OCI-LY7 (cell line): ENCODE results near the gene RNF43. TPM values are rescaled to one million over a fixed set of nuclear protein-coding genes. Genes with fewer than 3 reads are reported as not detected.

Experiments
- BruUV-seq: library from RNA; stranded (reverse); fragments of 400-500 nt; replicated peaks from 2 replicates; lab custom pipeline; 2021; lab: Mats Ljungman, UMichigan
- CTCF ChIA-PET: fragments of 300-600 bp; sonication (Branson Sonifier 250); formaldehyde crosslinking; loops from one replicate; lab custom pipeline; 2022; ENCODE audit warnings: antibody characterized with exemption; ENCODE audit not compliant: unreplicated experiment; lab: Charles Lee
- POLR2A ChIA-PET: fragments of 300-600 bp; sonication (Branson Sonifier 250); formaldehyde crosslinking; loops from one replicate; lab custom pipeline; 2022; ENCODE audit warnings: antibody characterized with exemption; lab: Charles Lee
- DNase-seq: peaks from one replicate; pipeline ENCODE4 v3.0.0-alpha.2; 2015; ENCODE audit warnings: low spot score
- H2AFZ ChIP-seq: fragments of 200-600 bp; sonication (generic), shearing (Covaris generic); 2 replicates; pipeline ENCODE4 v1.6.1; 2014; ENCODE audit warnings: mild to moderate bottlenecking, antibody characterized with exemption, low read length, moderate library complexity
- H3K27ac ChIP-seq: fragments of 200-600 bp; sonication (generic); 2 replicates; pipeline ENCODE4 v1.5.1; 2014; ENCODE audit warnings: mixed run types, low read depth, mild to moderate bottlenecking, moderate library complexity, low read length, inconsistent platforms; ENCODE audit not compliant: poor library complexity, severe bottlenecking
- H3K36me3 ChIP-seq: fragments of 200-600 bp; sonication (generic); 2 replicates; pipeline ENCODE4 v1.6.1; 2014; ENCODE audit warnings: mild to moderate bottlenecking, antibody characterized with exemption, low read length, moderate library complexity, mixed read lengths; ENCODE audit not compliant: insufficient read depth
- H3K4me1 ChIP-seq: fragments of 200-600 bp; sonication (generic); 2 replicates; pipeline ENCODE4 v1.5.1; 2014; ENCODE audit warnings: mild to moderate bottlenecking, low read length; ENCODE audit not compliant: insufficient read depth, poor library complexity, severe bottlenecking
- H3K4me2 ChIP-seq: fragments of 200-600 bp; sonication (generic); 2 replicates; pipeline ENCODE4 v1.6.1; 2014; ENCODE audit warnings: mild to moderate bottlenecking, low read length
- H3K4me3 ChIP-seq: fragments of 200-600 bp; sonication (generic); 2 replicates; pipeline ENCODE4 v1.5.1; 2014; ENCODE audit warnings: mild to moderate bottlenecking, low read depth, low read length; ENCODE audit not compliant: poor library complexity, severe bottlenecking
- H3K79me2 ChIP-seq: fragments of 200-600 bp; sonication (generic); 2 replicates; pipeline ENCODE4 v1.6.1; 2016; ENCODE audit warnings: low read depth, mild to moderate bottlenecking, low read length, moderate library complexity, mixed read lengths; ENCODE audit not compliant: insufficient read depth
- H3K9me2 ChIP-seq: fragments of 200-600 bp; sonication (generic); 2 replicates; pipeline ENCODE4 v1.6.1; 2016; ENCODE audit warnings: mild to moderate bottlenecking, low read length, mixed read lengths; ENCODE audit not compliant: insufficient read depth
- H3K9me3 ChIP-seq: fragments of 200-600 bp; sonication (generic); 2 replicates; pipeline ENCODE4 v1.6.1; 2014; ENCODE audit warnings: mild to moderate bottlenecking, mixed run types, low read length, mixed read lengths
- H4K20me1 ChIP-seq: fragments of 200-600 bp; sonication (generic); 2 replicates; pipeline ENCODE4 v1.6.1; 2014; ENCODE audit warnings: mild to moderate bottlenecking, antibody characterized with exemption, low read length, moderate library complexity, mixed read lengths; ENCODE audit not compliant: insufficient read depth
- EZH2phosphoT487 ChIP-seq: fragments of 200-600 bp; sonication (generic); IDR thresholded peaks from 2 replicates; pipeline ENCODE4 v1.6.1; 2018; ENCODE audit warnings: low read depth, borderline replicate concordance, mild to moderate bottlenecking, mixed run types, antibody characterized with exemption, low read length, moderate library complexity, mixed read lengths
- intact Hi-C: fragments of 100-400 bp; cut with micrococcal nuclease; formaldehyde crosslinking; loops from one replicate; pipeline ENCODE4 v1.10.0; 2022; ENCODE audit not compliant: unreplicated experiment
- total RNA-seq, 2 experiments: library from RNA; depleted of rRNA in 1 of 2; stranded (reverse); fragments of >200 nt in 1 of 2; shearing (Covaris generic) in 1 of 2; gene quantifications; 2 replicates each; pipeline ENCODE4 v1.2.3, GENCODE V29; 2014 to 2022
- TF ChIP-seq, protein P1 (sequence below): fragments of 200-600 bp; sonication (generic); conservative IDR thresholded peaks from 2 replicates; pipeline ENCODE4 v1.5.1; 2014; ENCODE audit warnings: mild to moderate bottlenecking, antibody characterized with exemption, low read length, moderate library complexity, mixed read lengths

RNF43 gene
- total RNA-seq, 2 experiments from 2014 or later = 0.19 to 0.80 TPM

DNA sequence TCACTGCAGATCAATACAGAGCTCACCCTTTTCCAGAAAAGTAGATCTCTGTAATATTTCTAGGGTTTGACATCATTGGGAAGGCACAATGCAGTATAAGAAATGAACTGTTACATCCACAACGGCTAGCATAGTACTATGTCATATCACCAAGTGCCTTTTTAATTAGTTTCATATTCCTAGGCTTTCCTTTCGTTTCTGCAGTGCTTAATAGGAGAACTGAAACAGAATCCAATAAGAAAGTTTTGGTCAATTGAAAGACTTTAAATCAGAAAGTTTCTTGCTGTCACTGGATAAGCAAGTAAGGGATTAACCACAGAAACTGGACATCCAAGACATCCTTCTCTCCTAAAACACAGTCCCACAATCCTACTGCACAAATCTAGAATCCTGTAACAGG lies 3.5 kb upstream of the RNF43 start:
- Histone ChIP-seq H3K79me2 (no peaks in the 10 kb centered on the region), H3K4me1 (peaks cover 18% of the 10 kb centered on the region), H3K27ac (no peak overlapping the region), H3K9me2 (no peaks in the 10 kb centered on the region), H3K36me3 (no peaks in the 10 kb centered on the region), H3K4me3 (no peak overlapping the region), H3K9me3 (no peaks in the 10 kb centered on the region), H3K4me2 (no peak overlapping the region), H4K20me1 (no peaks in the 10 kb centered on the region), H2AFZ (no peak overlapping the region)
- DNase-seq = no peak
- intact Hi-C loops = no loop called here
- ChIA-PET POLR2A (interaction anchor here (0.6 to 1.4 kb wide), 3 partner anchors 18 to 357 kb away, joined by 3 to 10 read pairs (median 4); partner anchors contain the start of gene SUPT4H1), CTCF (no interaction called here)
- TF ChIP-seq EZH2phosphoT487 = no peak
- TF ChIP-seq, protein P1, sequence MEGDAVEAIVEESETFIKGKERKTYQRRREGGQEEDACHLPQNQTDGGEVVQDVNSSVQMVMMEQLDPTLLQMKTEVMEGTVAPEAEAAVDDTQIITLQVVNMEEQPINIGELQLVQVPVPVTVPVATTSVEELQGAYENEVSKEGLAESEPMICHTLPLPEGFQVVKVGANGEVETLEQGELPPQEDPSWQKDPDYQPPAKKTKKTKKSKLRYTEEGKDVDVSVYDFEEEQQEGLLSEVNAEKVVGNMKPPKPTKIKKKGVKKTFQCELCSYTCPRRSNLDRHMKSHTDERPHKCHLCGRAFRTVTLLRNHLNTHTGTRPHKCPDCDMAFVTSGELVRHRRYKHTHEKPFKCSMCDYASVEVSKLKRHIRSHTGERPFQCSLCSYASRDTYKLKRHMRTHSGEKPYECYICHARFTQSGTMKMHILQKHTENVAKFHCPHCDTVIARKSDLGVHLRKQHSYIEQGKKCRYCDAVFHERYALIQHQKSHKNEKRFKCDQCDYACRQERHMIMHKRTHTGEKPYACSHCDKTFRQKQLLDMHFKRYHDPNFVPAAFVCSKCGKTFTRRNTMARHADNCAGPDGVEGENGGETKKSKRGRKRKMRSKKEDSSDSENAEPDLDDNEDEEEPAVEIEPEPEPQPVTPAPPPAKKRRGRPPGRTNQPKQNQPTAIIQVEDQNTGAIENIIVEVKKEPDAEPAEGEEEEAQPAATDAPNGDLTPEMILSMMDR = no peak
- no TSS peak for BruUV-seq

DNA sequence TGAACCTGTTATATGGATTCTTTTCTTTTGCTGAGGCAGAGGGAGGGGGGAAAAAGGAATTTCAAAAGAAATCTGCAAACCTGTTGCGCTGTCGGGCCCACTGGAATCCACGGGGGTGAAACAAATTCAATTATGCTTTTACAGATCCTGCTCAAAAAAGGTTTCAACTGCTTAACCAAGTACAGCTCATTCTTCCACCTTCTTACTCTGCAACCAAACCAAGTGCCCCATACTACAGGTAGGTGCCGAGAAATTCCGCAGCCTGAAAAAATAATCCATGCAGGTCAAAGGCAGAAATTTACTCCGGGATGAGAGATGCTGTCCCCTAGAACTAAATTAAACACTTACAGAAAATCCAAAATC lies 416 bp downstream of the RNF43 start:
- Histone ChIP-seq H2AFZ (peak overlapping the region; percentile 9; the same call in 1 of the 2 replicates), H3K9me2 (no peaks in the 10 kb centered on the region), H3K79me2 (no peaks in the 10 kb centered on the region), H3K27ac (no peak overlapping the region), H3K36me3 (no peaks in the 10 kb centered on the region), H3K4me2 (peak overlapping the region; percentile 51), H3K9me3 (no peaks in the 10 kb centered on the region), H3K4me3 (peak overlapping the region; percentile 8), H3K4me1 (peaks cover 18% of the 10 kb centered on the region), H4K20me1 (no peaks in the 10 kb centered on the region)
- CTCF ChIA-PET = interaction anchor here (1.2 to 1.5 kb wide), 3 partner anchors 10 to 65 kb away, joined by 3 to 8 read pairs (median 5); partner anchors contain the start of gene SUPT4H1
- intact Hi-C loops = loop anchor here (1.0 to 5.0 kb wide), 3 partner anchors 50 to 88 kb away; partner anchors contain the start of genes SUPT4H1 and TSPOAP1
- DNase-seq = no peak
- no TSS peak for BruUV-seq
- POLR2A ChIA-PET = interaction anchor here (0.5 to 2.3 kb wide), 9 partner anchors 13 to 573 kb away, joined by 3 to 17 read pairs (median 4); partner anchors contain the start of gene DYNLL2
- TF ChIP-seq, protein P1 = no peak
- TF ChIP-seq EZH2phosphoT487 = no peak

DNA sequence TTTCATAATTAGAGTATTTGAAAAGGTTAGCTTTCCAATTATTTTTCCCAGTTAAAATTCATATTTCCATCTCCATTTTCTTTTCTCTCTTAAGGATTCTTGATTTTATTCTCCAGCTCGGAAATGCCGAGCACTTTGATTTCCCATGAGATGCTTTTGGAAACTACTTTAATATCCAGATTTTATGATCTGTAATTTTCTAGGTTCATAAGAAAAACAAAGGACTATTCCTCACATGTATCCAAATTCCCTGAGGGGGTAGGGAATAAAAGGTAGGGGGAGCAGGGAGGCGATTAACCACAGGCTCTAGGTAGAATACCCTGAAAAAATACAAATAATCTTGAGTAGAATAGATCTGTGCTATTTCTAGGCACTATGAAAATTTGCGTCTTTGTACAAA lies 938 bp downstream of the RNF43 start:
- BruUV-seq = no TSS peak
- H3K27ac ChIP-seq = no peak overlapping the region
- CTCF ChIA-PET = interaction anchor here (1.5 kb wide), 1 partner anchor 51 kb away, joined by 3 read pairs; no protein-coding TSS in a partner anchor
- H3K36me3 ChIP-seq = no peaks in the 10 kb centered on the region
- intact Hi-C loops = loop anchor here (2.0 to 5.0 kb wide), 2 partner anchors 49 to 88 kb away; partner anchors contain the start of gene TSPOAP1
- no peaks in the 10 kb centered on the region for H3K79me2 ChIP-seq
- H3K4me3 ChIP-seq = no peak overlapping the region
- DNase-seq = no peak
- peaks cover 18% of the 10 kb centered on the region for H3K4me1 ChIP-seq
- no peaks in the 10 kb centered on the region for H4K20me1 ChIP-seq
- no peak overlapping the region for H3K4me2 ChIP-seq
- TF ChIP-seq, protein P1 = no peak
- H3K9me2 ChIP-seq = no peaks in the 10 kb centered on the region
- POLR2A ChIA-PET = interaction anchor here (0.6 to 2.3 kb wide), 7 partner anchors 21 to 333 kb away, joined by 3 to 17 read pairs (median 6); partner anchors contain the start of gene DYNLL2
- no peaks in the 10 kb centered on the region for H3K9me3 ChIP-seq
- H2AFZ ChIP-seq = no peak overlapping the region
